HepG2 (cell line): ENCODE data around the gene TSKU. TPM values are rescaled to one million over a fixed set of nuclear protein-coding genes. Genes with fewer than 3 reads are reported as not detected.

Experiments
- CREM ChIP-seq, 2 experiments: sonication (generic) in 1 of 2; formaldehyde crosslinking in 1 of 2; IDR thresholded peaks; 2 replicates each; pipeline versions ENCODE4 v1.4.0 to v1.6.1; 2016 to 2020; ENCODE audit warnings: antibody characterized with exemption in 1 of 2, mild to moderate bottlenecking in 1 of 2, missing genetic modification reagents in 1 of 2
- ELF3 ChIP-seq: IDR thresholded peaks from 2 replicates; pipeline ENCODE4 v1.6.1; 2016; ENCODE audit warnings: missing genetic modification reagents, missing compliant biosample characterization
- HNF4G ChIP-seq, 2 experiments: sonication (generic) in 1 of 2; formaldehyde crosslinking in 1 of 2; IDR thresholded peaks; 2 replicates each; pipeline versions ENCODE4 v1.4.0 to v1.6.1; 2011 to 2020; ENCODE audit warnings: borderline replicate concordance in 2 of 2, low read depth in 2 of 2, mild to moderate bottlenecking in 2 of 2, low read length in 1 of 2, missing genetic modification reagents in 1 of 2, moderate library complexity in 1 of 2
- RFXAP ChIP-seq: sonication (generic); formaldehyde crosslinking; IDR thresholded peaks from 2 replicates; pipeline ENCODE4 v1.4.0; 2020; ENCODE audit warnings: missing genetic modification reagents, borderline replicate concordance
- ZNF441 ChIP-seq: sonication (generic); formaldehyde crosslinking; IDR thresholded peaks from 2 replicates; pipeline ENCODE4 v1.7.0; 2021; ENCODE audit warnings: missing genetic modification reagents, borderline replicate concordance
- polyA plus RNA-seq, 8 experiments: library from polyadenylated mRNA; depleted of rRNA in 3 of 8; stranded (reverse) in 7 of 8; unstranded in 1 of 8; fragments of >200 nt; fragmentation: Illumina TruSeq in 4 of 8; extraction: Trizol in 4 of 8; gene quantifications; 2 replicates each; pipeline versions ENCODE4 v1.2.1 to v1.2.3, GENCODE V29; 2011 to 2016; ENCODE audit warnings: low read depth in 4 of 8, missing spikeins in 1 of 8, mixed read lengths in 1 of 8; ENCODE audit not compliant: insufficient read depth in 1 of 8
- total RNA-seq, 5 experiments: library from RNA; depleted of rRNA; stranded (reverse); fragments of >200 nt; fragmentation: Illumina TruSeq; extraction: Trizol; gene quantifications; 2 replicates each; pipeline ENCODE4 v1.2.3, GENCODE V29; 2016; ENCODE audit warnings: low read depth in 1 of 5
- TF ChIP-seq, protein P1 (sequence below): sonication (generic); formaldehyde crosslinking; IDR thresholded peaks from 2 replicates; pipeline ENCODE4 v1.4.0; 2020; ENCODE audit warnings: low read depth, missing genetic modification reagents
- TF ChIP-seq, protein P2 (sequence below): sonication (generic); formaldehyde crosslinking; conservative IDR thresholded peaks from 2 replicates; pipeline ENCODE4 v1.8.1; 2023; ENCODE audit warnings: missing genetic modification reagents
- TF ChIP-seq, protein P3 (sequence below): sonication (generic); formaldehyde crosslinking; IDR thresholded peaks from 2 replicates; pipeline ENCODE4 v1.4.0; 2020; ENCODE audit warnings: missing genetic modification reagents
- TF ChIP-seq, protein P4 (sequence below): sonication (generic); formaldehyde crosslinking; IDR thresholded peaks from 2 replicates; pipeline ENCODE4 v1.5.0; 2020; ENCODE audit warnings: mild to moderate bottlenecking, missing genetic modification reagents
- TF ChIP-seq, protein P5 (sequence below): sonication (generic); formaldehyde crosslinking; IDR thresholded peaks from 2 replicates; pipeline ENCODE4 v1.9.0; 2022; ENCODE audit warnings: missing genetic modification reagents, mild to moderate bottlenecking, borderline replicate concordance

TSKU gene
- total and polyA plus RNA-seq, 2 of the 13 experiments (the other 11 are each of a cell fraction or from before 2014, with no cell fraction given), result 20.3 to 21.4 TPM

DNA sequence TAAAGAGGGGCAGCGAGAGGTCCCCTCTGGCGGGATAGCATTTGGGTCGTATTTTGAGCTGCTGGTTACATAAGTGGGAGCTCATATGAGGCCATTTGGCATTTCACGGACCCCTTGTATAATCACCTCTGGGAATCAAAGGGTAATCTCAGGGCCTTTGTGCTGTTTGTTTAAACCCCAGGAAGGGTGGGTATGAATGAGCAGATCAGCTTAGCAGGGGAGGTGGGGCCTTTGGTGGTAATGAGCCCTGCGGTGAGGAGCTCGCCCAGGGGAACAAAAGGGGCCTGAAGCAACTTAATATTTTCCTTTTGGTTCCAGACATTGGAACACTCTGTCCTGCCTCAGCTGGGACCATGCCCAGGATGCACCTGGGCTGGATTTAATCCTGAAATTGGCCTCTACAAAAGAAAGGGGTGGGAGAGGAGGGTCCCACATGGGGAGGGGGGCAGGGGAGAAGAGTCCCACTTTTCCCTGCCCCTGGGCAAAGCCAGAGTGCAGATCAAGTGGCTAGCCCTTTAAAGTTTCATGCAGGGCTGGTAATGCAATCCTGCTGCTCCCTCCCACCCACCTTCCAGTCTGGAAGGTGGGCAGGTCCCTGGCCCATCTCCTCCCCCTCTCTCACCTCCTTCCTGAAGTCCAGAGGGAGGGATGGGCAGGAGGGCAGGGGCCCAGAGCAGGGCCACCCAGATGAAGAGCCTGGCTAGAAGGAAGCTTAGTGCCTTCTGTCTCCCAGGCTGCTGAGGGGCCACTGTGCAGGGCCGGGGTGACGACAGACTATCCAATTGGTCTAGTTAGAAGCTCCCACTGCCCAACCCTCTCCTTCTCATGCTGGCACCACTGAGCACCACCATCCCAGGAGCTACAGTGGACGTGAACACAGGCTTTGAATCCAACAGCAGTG is 10.5 kb downstream of the TSKU start (continued):
- TF ChIP-seq, protein P1, sequence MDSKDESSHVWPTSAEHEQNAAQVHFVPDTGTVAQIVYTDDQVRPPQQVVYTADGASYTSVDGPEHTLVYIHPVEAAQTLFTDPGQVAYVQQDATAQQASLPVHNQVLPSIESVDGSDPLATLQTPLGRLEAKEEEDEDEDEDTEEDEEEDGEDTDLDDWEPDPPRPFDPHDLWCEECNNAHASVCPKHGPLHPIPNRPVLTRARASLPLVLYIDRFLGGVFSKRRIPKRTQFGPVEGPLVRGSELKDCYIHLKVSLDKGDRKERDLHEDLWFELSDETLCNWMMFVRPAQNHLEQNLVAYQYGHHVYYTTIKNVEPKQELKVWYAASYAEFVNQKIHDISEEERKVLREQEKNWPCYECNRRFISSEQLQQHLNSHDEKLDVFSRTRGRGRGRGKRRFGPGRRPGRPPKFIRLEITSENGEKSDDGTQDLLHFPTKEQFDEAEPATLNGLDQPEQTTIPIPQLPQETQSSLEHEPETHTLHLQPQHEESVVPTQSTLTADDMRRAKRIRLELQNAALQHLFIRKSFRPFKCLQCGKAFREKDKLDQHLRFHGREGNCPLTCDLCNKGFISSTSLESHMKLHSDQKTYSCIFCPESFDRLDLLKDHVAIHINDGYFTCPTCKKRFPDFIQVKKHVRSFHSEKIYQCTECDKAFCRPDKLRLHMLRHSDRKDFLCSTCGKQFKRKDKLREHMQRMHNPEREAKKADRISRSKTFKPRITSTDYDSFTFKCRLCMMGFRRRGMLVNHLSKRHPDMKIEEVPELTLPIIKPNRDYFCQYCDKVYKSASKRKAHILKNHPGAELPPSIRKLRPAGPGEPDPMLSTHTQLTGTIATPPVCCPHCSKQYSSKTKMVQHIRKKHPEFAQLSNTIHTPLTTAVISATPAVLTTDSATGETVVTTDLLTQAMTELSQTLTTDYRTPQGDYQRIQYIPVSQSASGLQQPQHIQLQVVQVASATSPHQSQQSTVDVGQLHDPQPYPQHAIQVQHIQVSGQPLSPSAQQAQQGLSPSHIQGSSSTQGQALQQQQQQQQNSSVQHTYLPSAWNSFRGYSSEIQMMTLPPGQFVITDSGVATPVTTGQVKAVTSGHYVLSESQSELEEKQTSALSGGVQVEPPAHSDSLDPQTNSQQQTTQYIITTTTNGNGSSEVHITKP, result 0 out of 2 replicates have a peak, but pooled peaks have one; percentile 17
- TF ChIP-seq, protein P2, sequence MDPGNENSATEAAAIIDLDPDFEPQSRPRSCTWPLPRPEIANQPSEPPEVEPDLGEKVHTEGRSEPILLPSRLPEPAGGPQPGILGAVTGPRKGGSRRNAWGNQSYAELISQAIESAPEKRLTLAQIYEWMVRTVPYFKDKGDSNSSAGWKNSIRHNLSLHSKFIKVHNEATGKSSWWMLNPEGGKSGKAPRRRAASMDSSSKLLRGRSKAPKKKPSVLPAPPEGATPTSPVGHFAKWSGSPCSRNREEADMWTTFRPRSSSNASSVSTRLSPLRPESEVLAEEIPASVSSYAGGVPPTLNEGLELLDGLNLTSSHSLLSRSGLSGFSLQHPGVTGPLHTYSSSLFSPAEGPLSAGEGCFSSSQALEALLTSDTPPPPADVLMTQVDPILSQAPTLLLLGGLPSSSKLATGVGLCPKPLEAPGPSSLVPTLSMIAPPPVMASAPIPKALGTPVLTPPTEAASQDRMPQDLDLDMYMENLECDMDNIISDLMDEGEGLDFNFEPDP (CRISPR knock-in tag), result 0 out of 2 replicates have a peak, but pooled peaks have one; percentile 74
- TF ChIP-seq ZNF441 (no peak), RFXAP (CRISPR knock-in tag) (no peak), CREM (IDR thresholded peaks at IDR 0.05) (peak; percentile 40; the same call in 1 of the 2 replicates), CREM (CRISPR knock-in tag; IDR thresholded peaks at IDR 0.05) (no peak), HNF4G (IDR thresholded peaks at IDR 0.05; ENCODE audit: borderline replicate concordance, low read depth, low read length) (peak; percentile 62; the same call in 1 of the 2 replicates), HNF4G (CRISPR knock-in tag; IDR thresholded peaks at IDR 0.05; ENCODE audit: borderline replicate concordance, low read depth) (no peak), ELF3 (CRISPR knock-in tag) (peak; percentile 17; the same call in 1 of the 2 replicates)
- TF ChIP-seq, protein P3, sequence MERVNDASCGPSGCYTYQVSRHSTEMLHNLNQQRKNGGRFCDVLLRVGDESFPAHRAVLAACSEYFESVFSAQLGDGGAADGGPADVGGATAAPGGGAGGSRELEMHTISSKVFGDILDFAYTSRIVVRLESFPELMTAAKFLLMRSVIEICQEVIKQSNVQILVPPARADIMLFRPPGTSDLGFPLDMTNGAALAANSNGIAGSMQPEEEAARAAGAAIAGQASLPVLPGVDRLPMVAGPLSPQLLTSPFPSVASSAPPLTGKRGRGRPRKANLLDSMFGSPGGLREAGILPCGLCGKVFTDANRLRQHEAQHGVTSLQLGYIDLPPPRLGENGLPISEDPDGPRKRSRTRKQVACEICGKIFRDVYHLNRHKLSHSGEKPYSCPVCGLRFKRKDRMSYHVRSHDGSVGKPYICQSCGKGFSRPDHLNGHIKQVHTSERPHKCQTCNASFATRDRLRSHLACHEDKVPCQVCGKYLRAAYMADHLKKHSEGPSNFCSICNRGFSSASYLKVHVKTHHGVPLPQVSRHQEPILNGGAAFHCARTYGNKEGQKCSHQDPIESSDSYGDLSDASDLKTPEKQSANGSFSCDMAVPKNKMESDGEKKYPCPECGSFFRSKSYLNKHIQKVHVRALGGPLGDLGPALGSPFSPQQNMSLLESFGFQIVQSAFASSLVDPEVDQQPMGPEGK (CRISPR knock-in tag), result peak; percentile 57
- TF ChIP-seq, protein P4, sequence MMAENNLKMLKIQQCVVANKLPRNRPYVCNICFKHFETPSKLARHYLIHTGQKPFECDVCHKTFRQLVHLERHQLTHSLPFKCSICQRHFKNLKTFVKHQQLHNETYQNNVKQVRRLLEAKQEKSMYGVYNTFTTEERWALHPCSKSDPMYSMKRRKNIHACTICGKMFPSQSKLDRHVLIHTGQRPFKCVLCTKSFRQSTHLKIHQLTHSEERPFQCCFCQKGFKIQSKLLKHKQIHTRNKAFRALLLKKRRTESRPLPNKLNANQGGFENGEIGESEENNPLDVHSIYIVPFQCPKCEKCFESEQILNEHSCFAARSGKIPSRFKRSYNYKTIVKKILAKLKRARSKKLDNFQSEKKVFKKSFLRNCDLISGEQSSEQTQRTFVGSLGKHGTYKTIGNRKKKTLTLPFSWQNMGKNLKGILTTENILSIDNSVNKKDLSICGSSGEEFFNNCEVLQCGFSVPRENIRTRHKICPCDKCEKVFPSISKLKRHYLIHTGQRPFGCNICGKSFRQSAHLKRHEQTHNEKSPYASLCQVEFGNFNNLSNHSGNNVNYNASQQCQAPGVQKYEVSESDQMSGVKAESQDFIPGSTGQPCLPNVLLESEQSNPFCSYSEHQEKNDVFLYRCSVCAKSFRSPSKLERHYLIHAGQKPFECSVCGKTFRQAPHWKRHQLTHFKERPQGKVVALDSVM (CRISPR knock-in tag), result no peak
- TF ChIP-seq, protein P5, sequence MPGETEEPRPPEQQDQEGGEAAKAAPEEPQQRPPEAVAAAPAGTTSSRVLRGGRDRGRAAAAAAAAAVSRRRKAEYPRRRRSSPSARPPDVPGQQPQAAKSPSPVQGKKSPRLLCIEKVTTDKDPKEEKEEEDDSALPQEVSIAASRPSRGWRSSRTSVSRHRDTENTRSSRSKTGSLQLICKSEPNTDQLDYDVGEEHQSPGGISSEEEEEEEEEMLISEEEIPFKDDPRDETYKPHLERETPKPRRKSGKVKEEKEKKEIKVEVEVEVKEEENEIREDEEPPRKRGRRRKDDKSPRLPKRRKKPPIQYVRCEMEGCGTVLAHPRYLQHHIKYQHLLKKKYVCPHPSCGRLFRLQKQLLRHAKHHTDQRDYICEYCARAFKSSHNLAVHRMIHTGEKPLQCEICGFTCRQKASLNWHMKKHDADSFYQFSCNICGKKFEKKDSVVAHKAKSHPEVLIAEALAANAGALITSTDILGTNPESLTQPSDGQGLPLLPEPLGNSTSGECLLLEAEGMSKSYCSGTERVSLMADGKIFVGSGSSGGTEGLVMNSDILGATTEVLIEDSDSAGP (CRISPR knock-in tag), result peak; percentile 92
- TF ChIP-seq, all 625 proteins: peak for 49
